HG03135 (cell line): ENCODE measurements around the gene TUFM.
"Not testable (repeated sequence)": the region's sequence is repeated elsewhere in the genome, so short reads cannot be mapped to it uniquely, and the experiment has no call there.

Experiments
- ATAC-seq: cut with Tn5 transposase; IDR thresholded peaks from one replicate; pipeline ENCODE4 v1.9.1; 2021; ENCODE audit warnings: mild to moderate bottlenecking, moderate library complexity; ENCODE audit not compliant: unreplicated experiment

Gene TUFM

DNA sequence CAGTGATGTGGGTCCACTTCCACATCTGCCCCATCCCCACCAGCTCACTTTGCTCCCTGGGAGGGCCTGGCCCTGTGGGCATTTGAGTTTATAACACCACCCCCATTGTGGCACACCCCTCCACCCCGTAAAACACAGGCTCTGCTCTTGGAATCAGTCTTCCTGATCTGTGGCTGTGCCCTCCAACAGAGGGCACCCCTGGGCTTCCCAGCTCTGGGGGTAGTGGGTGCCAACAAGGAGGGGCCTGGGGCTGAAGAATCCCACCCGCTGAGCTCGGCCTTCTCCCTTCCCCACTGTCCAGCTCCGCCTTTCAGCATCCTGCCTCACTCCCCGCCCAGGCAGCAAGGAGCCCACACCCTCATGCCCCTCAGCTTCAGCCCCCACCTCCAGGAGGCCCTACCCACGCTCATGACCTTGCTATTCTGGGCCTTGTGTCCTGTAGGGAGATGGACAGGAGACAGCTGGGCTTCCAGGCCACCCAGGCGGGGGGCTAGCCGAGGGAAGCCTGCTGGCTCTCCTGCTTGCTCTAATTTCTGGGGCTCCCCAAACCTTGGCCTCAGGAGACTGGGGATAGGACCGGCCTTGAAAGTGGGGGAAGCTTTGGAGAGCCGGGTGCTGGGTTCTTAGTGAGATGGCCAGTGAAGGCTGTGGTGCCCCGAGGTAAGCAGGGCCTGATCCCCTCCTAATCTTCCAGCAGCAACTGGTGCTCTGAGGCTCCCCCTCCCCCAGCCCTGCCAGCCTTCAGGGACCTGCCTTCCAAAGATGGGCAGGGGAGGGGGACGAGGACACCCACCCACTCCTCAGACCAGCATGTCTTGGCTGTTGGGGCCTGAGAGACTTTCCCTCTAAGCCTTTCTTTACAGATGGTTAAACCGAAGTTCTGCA, 29.2 kb upstream of the TUFM start:
- ATAC-seq = no peak

- ATAC-seq = no peak
These were observed 28.3 kb upstream of the TUFM start for GRCh38 chr16:28874406-28874805.

DNA sequence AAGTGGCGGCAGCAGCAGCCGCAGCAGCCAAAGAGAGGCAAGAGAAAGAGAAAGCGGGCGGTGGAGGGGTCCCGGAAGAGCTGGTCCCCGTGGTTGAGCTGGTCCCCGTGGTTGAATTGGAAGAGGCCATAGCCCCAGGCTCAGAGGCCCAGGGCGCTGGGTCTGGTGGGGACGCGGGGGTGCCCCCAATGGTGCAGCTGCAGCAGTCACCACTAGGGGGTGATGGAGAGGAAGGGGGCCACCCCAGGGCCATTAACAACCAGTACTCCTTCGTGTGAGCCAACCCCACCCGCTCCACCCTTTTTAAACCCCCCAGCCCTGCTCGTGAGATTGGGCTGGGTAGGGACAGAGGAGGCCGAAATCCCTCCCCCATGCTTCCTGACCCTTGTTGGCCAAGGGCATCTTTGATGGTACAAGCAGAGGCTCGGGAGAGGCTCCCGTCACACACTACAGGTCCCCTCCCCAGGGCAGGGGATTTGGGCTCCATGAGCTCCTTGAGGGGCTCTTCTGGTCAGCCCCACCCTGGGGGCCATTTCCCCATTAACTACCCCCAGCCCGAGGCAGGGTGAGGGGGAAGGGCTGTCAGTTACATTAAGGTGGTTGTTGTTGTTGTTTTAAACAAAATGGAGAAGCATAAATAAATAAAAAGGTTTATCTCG, 27.5 kb upstream of the TUFM start:
- no peak for ATAC-seq

GRCh38 chr16:28872952-28873351, 26.8 kb upstream of the TUFM start:
- ATAC-seq = no peak

DNA sequence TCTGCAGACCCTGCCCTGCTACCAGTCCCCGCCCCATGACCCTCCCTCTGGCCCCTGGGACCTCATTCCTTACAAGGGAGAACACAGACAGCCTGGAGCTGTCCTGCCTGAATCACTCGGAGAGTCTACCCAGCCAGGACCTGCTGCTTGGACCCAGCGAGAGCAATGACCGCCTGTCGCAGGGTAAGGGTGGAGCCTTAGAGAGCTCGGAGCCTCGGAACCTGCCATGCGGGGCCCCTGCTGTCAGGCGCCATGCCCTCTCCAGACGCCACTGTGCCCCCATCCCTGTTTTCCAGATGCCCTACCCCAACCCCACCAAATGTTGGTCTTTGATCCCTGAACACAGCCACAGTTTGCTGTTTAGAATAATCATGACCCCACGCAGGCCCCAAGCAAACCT, 23.1 kb upstream of the TUFM start:
- ATAC-seq = no peak

GRCh38 chr16:28867646-28868045, 21.5 kb upstream of the TUFM start:
- not testable (repeated sequence) for ATAC-seq

- no peak for ATAC-seq
These were observed 21.1 kb upstream of the TUFM start for GRCh38 chr16:28867241-28867640.

- no peak for ATAC-seq
These were observed 20.3 kb upstream of the TUFM start for GRCh38 chr16:28866454-28866804.

GRCh38 chr16:28865722-28866453, 19.7 kb upstream of the TUFM start:
- no peak for ATAC-seq

GRCh38 chr16:28865001-28865688, 19.0 kb upstream of the TUFM start:
- no peak for ATAC-seq

- ATAC-seq = peak; percentile 2
These were observed 18.0 kb upstream of the TUFM start for GRCh38 chr16:28863929-28864793.

- ATAC-seq = no peak
These were observed 13.2 kb upstream of the TUFM start for GRCh38 chr16:28859326-28859725.

DNA sequence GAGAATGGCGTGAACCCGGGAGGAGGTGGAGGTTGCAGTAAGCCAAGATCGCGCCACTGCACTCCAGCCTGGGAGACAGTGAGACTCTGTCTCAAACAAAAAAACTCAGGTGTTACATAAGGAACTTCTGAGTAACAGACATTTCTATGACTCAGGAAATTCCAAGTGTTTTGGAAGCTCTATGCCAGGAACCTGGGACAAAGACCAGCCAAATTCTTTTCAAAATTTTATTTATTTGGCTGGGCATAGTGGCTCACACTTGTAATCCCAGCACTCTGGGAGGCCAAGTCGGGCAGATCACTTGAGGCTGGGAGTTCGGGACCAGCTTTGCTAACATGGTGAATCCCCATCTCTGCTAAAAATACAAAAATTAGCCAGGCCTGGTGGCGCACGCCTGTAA, 12.3 kb upstream of the TUFM start:
- ATAC-seq = no peak

GRCh38 chr16:28846933-28847273, 755 bp upstream of the TUFM start:
- peak; percentile 9 for ATAC-seq

GRCh38 chr16:28845761-28846079, 428 bp downstream of the TUFM start:
- peak; percentile 1 for ATAC-seq

- no peak for ATAC-seq
These were observed 855 bp downstream of the TUFM start for GRCh38 chr16:28845293-28845692.

- no peak for ATAC-seq
These were observed 1.8 kb downstream of the TUFM start for GRCh38 chr16:28844226-28844885.

GRCh38 chr16:28843766-28844165, 2.4 kb downstream of the TUFM start:
- ATAC-seq = no peak

DNA sequence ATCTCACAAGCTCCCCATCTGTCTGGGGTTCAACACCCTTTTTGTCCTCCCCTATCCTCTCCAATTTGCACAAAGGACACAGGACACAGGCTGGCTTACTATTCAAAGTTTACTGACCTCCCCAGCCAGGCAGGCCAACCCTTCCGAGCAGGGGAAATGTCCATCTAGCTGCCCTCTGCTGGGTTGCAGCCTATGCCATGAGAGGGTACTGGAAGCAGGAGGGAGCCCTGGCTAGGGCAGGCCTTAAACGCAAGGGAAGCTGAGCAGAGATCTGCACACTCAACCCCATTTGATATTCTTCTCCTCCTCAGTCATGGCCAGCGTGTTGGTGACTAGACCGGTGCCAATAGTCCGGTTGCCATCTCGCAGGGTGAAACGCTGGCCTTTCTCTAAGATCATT, 3.5 kb downstream of the TUFM start:
- no peak for ATAC-seq

DNA sequence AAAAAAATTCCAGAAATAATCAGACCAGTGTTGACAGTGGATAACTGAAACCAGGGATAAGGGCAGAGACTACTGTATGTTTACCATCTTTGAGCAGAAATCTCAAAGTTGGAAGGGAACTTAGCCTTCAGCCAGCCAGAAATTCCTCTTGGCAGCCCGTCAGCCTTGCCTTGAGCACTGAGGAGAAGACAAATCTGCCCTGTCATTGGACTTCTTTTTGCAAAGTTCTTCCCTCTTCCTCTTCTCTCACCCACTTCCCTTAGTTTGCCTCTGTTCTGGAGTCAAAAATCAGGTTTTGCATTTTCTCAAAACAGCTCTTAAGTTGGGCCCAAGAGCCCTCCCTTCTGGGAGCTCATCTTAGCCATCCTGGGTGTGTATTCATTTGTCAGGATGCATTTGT, 6.2 kb downstream of the TUFM start:
- no peak for ATAC-seq
